GM12874 (cell line): ENCODE data around the gene EPB41.

Experiments
- CTCF ChIP-seq: IDR thresholded peaks from 2 replicates; pipeline ENCODE4 v1.5.1; 2011; ENCODE audit warnings: low read depth, mild to moderate bottlenecking, control low read depth, low read length, moderate library complexity; ENCODE audit not compliant: insufficient read depth

EPB41 gene

GRCh38 chr1:29022620-29023019 lies 108.3 kb downstream of the EPB41 start:
- no peak for TF ChIP-seq CTCF

GRCh38 chr1:29029667-29030066 lies 115.3 kb downstream of the EPB41 start:
- no peak for TF ChIP-seq CTCF

GRCh38 chr1:29032841-29033240 lies 118.5 kb downstream of the EPB41 start:
- no peak for TF ChIP-seq CTCF

GRCh38 chr1:29033829-29034466 lies 119.6 kb downstream of the EPB41 start:
- TF ChIP-seq CTCF, result no peak

- no peak for TF ChIP-seq CTCF
These were observed 129.1 kb downstream of the EPB41 start for GRCh38 chr1:29043274-29043965.

GRCh38 chr1:29044010-29044409 lies 129.6 kb downstream of the EPB41 start:
- TF ChIP-seq CTCF, result no peak

GRCh38 chr1:29047142-29047541 lies 132.8 kb downstream of the EPB41 start:
- TF ChIP-seq CTCF, result no peak
